GM18526 (cell line): ENCODE data around the gene APOA5.
A peak's percentile ranks its signal among the peaks of the same experiment; 100 is the strongest.

Experiments
- POLR2A ChIP-seq: IDR thresholded peaks from 3 replicates; pipeline ENCODE4 v1.6.1; 2011; ENCODE audit not compliant: insufficient read length; ENCODE audit errors: extremely low read depth

Gene APOA5

DNA sequence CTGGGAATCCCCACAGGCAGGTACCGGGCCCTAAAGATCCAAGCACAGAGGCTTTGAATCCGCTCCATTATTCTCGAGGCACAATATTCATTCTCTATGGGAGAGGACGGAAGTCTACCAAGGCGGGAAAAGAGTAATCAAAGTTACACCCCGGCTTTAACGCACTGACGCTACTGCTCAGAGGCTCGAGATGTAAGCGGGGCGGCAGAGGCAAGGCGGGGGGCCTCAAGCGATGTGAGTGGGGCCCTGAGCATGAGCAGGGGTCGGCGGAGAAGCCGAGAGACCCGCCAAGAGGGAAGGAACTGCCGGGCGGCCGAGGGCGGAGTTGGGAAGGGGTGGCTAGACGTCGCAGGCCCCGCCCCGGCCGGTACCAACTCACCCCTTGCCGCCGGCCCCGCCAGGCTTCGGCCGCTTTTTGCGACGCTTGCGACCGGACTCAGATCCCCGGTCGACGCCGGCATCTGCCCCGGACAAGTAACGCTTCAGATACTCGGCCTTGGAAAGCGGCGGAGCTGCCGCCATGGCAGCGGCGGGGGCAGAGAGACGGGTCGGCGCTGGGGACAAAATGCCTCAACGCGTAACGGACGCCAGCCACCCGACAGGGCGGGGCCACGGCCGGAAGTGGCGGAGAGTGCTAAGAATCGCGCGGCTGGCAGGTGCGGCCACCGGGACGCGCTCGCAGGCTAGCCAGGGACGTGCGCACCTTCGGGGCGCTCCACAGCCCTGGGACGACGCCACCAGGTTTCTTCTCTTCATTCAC lies 19.1 kb downstream of the APOA5 start, which contains the start of gene BUD13:
Gene BUD13 (minus strand): TSS at position 545 of the 760 bp plus-strand sequence. CDS start 23 bp downstream, at position 522.
- TF ChIP-seq POLR2A = peak; percentile 81

DNA sequence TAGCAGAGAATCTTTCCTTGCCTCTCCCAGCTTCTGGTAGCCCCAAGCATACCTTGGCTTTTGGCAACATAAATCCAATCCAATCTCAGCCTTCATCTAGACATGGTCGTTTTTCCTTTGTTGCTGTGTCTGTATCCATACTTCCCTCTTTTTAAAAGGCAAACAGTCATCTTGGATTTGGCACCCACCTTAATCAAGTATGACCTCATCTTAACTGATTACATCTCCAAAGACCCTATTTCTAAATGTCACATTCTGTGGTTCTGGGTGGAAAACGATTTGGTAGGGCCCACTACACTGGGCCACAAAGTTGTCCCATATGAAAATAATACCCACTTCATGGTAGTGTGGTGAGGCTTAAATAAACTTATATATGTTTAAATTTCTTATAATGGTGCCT lies 19.7 kb downstream of the APOA5 start:
- TF ChIP-seq POLR2A = no peak

DNA sequence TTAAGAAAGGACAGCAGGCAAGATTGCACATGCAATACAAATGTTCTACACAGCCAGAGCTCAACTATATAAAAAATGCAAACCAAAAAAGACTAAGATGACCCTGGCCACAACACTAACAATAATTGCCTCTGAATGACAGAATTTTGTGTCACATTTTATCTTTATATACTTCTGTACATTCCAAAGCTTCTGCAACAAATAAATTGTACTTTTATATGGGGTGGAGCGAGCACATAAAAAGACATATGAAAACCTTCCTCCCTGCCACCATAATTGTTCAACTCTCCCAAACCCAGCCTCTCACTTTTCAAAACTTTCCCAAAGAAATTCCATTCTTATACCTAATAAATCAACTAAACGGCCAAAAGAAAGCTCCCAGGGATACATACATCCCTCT lies 29.5 kb downstream of the APOA5 start:
- TF ChIP-seq POLR2A = no peak

DNA sequence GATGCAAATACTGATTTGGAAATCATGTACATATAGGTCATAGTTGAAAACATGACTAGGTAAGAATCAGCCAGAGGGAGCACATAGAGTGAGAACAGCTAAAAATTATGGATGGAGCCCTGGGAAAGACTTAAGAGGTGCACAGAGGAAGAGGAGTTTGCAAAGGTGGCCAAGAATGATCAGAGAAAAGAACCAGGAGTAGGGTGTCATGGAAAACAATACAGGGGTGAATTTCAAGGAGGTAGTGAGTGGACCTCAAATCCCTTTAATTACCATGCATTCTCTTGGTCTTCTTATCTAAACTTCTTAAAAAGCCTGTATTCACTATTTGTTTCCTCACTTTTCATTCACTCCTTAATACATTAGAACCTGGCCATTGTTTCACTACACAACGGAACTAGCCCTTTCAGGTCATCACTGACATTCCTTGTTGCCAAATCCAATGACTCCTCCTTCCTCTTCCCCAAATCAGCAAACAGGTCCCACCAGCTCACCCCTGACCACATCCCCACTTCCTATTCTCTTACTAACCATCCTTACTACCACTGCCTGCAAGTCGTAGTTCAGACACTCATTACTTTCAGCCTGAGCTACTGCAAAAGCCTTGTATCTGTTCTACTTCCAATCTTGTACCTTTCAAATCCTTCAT lies 41.5 kb downstream of the APOA5 start:
- TF ChIP-seq POLR2A = no peak

DNA sequence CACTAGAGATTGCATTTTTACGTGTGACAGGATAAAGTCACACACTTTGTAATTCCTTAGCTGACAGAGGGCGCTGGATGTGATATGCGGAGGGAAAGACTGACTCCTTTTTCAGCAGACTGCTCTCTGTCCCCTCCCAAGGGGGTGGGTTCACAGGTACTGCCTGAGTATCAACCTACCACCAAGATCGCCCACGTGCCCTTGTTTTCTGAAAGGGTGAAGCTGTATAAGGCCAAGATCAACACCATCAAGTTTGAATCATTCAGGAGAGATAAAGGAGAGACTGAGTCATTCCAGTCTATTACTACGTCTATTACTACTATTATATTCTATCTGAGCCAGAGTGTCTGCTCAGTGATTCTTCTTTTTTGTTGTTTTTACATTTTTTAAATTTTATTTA lies 49.6 kb downstream of the APOA5 start:
- no peak for TF ChIP-seq POLR2A

DNA sequence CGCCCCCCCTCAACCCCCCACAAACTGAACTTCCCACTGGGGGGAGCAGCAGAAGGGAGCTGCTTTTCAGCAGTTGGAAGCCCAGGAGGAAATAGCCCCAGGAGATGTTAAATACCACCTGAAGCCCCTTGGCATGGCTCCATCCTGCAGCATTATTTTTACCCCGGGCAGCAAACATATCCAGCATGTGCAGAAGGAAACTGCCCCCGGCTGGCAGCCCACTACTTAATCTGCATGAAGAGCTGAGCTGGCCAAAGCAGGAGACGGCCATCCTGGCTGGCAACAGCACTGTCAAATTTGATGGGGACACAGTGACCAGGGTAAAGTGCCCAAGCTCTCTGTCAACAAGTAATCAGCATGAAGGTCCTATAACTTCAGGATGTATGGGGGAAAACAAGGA lies 50.9 kb downstream of the APOA5 start:
- TF ChIP-seq POLR2A = no peak
